Natural killer cell (primary cell): ENCODE data around the gene CTNNA3. TPM values are rescaled to one million over a fixed set of nuclear protein-coding genes. Genes with fewer than 3 reads are reported as not detected.

Experiments used
- ATAC-seq, 3 donors: fragments of 150-1000 bp in 2 of 3; fragments of 200-7000 bp in 1 of 3; cut with Tn5 transposase; 1 replicate in 1 of 3; 2 replicates in 2 of 3; pipeline ENCODE4 v1.10.0; 2021; ENCODE audit warnings: mild to moderate bottlenecking in 2 of 3, moderate library complexity in 2 of 3
- DNase-seq, 2 donors: peaks; one replicate each; pipeline versions ENCODE4 v3.0.0 to v3.0.0-alpha.2; 2013 to 2021; ENCODE audit warnings: mixed read lengths in 1 of 2
- H3K27ac ChIP-seq: one replicate; pipeline ENCODE4 v1.5.1; 2013; ENCODE audit warnings: mild to moderate bottlenecking, low read length
- H3K27me3 ChIP-seq: one replicate; pipeline ENCODE4 v1.6.1; 2013; ENCODE audit warnings: low read length; ENCODE audit not compliant: control insufficient read depth, insufficient read depth
- H3K36me3 ChIP-seq: one replicate; pipeline ENCODE4 v1.6.1; 2013; ENCODE audit warnings: low read length; ENCODE audit not compliant: control insufficient read depth, insufficient read depth
- H3K4me1 ChIP-seq: one replicate; pipeline ENCODE4 v1.6.1; 2013; ENCODE audit warnings: low read length; ENCODE audit not compliant: control insufficient read depth, insufficient read depth
- H3K4me3 ChIP-seq: one replicate; pipeline ENCODE4 v1.5.1; 2013; ENCODE audit warnings: low read length
- H3K9me3 ChIP-seq: one replicate; pipeline ENCODE4 v1.6.1; 2013; ENCODE audit warnings: low read length; ENCODE audit not compliant: control insufficient read depth, insufficient read depth
- H3K27ac Mint-ChIP-seq, 2 donors: one replicate each; pipeline ENCODE4 v1.8.0; 2022; ENCODE audit warnings: mild to moderate bottlenecking in 2 of 2, mixed read lengths in 2 of 2, moderate library complexity in 1 of 2
- H3K27me3 Mint-ChIP-seq, 2 donors: one replicate each; pipeline ENCODE4 v1.8.0; 2022; ENCODE audit warnings: low read depth in 2 of 2, mixed read lengths in 2 of 2
- H3K36me3 Mint-ChIP-seq: one replicate; pipeline ENCODE4 v1.8.0; 2022; ENCODE audit warnings: mixed read lengths
- H3K4me1 Mint-ChIP-seq, 2 donors: one replicate each; pipeline ENCODE4 v1.8.0; 2022; ENCODE audit warnings: mixed read lengths in 2 of 2
- H3K4me3 Mint-ChIP-seq: one replicate; pipeline ENCODE4 v1.8.0; 2022; ENCODE audit warnings: mild to moderate bottlenecking, moderate library complexity, mixed read lengths
- H3K9me3 Mint-ChIP-seq, 2 donors: one replicate each; pipeline ENCODE4 v1.8.0; 2022; ENCODE audit warnings: mixed read lengths in 2 of 2
- CTCF ChIP-seq: fragments of 200-600 bp; IDR thresholded peaks from one replicate; pipeline ENCODE4 v1.8.0; 2022; ENCODE audit warnings: antibody characterized with exemption
- WGBS: methylation state at CpG from one replicate; pipeline ENCODE4 v1.1.7; 2013; ENCODE audit warnings: missing lambda C conversion rate; ENCODE audit not compliant: insufficient coverage; 5-methylcytosine and 5-hydroxymethylcytosine counted together
- intact Hi-C: fragments of 100-400 bp; cut with micrococcal nuclease; formaldehyde crosslinking; loops from one replicate; pipeline ENCODE4 v1.14.2; 2022
- total RNA-seq, 4 donors: library from RNA; stranded (reverse); fragments of 120-200 nt in 1 of 4; gene quantifications; one replicate each; pipeline versions ENCODE4 v1.2.3 to v1.2.4, GENCODE V29; 2013 to 2022

The CTNNA3 gene
- total RNA-seq, 3 donors from 2014 or later (not counting 1 experiment from before 2014, with no cell fraction given): not detected

DNA sequence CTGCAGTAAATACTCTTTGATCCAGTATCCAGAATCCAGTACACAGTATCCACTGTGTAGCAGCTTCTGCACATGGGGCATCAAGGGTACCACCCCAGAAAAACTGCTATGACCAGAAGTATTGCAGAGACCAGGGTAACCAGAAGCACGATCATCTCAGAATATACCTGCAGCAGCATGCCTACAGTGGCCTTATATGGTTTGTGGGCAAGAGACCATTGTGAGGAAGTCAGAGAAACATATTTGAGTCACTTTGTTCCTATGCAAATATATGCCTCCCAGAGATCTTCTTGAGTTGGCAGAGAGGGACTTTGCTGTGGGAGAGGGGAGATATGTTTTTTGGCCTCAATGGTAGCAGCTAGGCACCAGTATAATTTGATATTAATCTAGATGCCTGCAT, 976.5 kb downstream of the CTNNA3 start:
- ATAC-seq (no peak), DNase-seq (no peak)
- Mint-ChIP-seq H3K9me3 (peaks cover 13 to 17% of the 10 kb centered on the region in 2 donors), H3K4me3 (no peak overlapping the region), H3K27me3 (no peaks in the 10 kb centered on the region), H3K27ac (no peak overlapping the region), H3K4me1 (no peaks in the 10 kb centered on the region), H3K36me3 (no peaks in the 10 kb centered on the region)
- no peak overlapping the region for H3K4me3 ChIP-seq
- no peaks in the 10 kb centered on the region for H3K27me3 ChIP-seq
- intact Hi-C loops: no loop called here
- no peaks in the 10 kb centered on the region for H3K36me3 ChIP-seq
- H3K4me1 ChIP-seq: no peaks in the 10 kb centered on the region
- TF ChIP-seq CTCF: no peak
- peaks cover 6% of the 10 kb centered on the region for H3K9me3 ChIP-seq
- 71% methylated on average over 1 of the region's 1 CpG for WGBS
- H3K27ac ChIP-seq: no peak overlapping the region

DNA sequence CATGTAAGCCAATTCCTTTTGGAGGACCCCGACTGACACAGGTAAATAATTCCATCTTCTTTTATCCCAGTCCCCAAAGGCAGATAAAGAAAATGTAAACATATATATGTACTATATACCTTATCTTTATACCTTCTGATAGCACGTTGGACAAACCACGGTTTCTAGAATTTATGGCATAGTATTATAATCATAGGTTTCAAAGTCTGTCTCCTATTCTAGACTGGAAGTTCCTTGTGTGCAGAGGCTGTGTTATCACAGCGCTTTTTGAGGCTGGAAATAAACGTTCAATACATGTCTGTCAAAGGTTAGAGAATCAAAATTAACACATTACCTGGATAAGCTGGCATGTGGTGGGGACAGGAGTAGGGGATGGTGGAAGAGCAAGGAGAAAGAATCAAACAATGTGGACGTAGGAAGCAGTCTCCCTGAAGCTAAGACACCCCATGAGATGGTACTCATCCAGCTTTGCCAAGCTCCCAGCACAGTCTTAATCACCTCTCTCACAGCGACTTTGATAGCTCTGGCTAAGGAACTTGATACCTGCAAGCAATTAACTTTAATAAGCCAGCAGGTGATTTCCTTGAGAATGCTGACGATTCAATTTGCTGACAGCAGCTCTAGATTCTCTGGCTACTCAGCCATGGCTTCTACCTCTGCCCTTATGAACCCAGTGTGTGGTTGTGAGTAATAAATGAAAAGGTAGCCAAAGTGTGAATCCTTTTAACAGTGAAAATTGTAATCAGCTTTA, 978.6 kb downstream of the CTNNA3 start:
- TF ChIP-seq CTCF: no peak
- Mint-ChIP-seq H3K4me1 (no peaks in the 10 kb centered on the region), H3K9me3 (peaks cover 17 to 20% of the 10 kb centered on the region in 2 donors), H3K4me3 (no peak overlapping the region), H3K27ac (no peak overlapping the region), H3K27me3 (no peaks in the 10 kb centered on the region), H3K36me3 (no peaks in the 10 kb centered on the region)
- DNase-seq (no peak), ATAC-seq (no peak)
- intact Hi-C loops: no loop called here
- Histone ChIP-seq H3K27ac (no peak overlapping the region), H3K4me1 (no peaks in the 10 kb centered on the region), H3K9me3 (peaks cover 6% of the 10 kb centered on the region), H3K36me3 (no peaks in the 10 kb centered on the region), H3K4me3 (no peak overlapping the region), H3K27me3 (no peaks in the 10 kb centered on the region)
- WGBS: 72% methylated on average over 4 of the region's 8 CpGs

DNA sequence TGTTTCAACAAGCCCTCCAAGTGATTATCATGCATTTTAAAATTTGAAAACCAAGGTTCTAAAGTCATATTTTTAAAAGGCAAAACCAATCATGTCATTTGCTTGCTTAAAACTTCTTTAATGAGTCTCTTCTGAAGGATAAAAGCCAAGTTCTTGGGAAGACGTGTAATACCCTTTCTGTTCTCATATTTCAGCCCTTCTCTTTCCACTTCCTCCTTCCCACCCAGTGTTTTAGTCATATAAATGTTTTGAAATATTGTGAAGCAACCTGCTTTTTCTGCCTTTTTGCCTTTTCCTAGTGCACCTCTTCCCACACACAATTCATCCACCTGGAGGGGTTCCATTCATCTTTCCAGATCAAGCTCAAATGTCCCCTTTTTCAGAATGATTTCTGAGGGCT, 981.3 kb downstream of the CTNNA3 start:
- intact Hi-C loops: no loop called here
- H3K4me3 Mint-ChIP-seq: no peak overlapping the region
- Histone ChIP-seq H3K9me3 (peaks cover 2% of the 10 kb centered on the region), H3K4me1 (no peaks in the 10 kb centered on the region), H3K36me3 (no peaks in the 10 kb centered on the region), H3K27me3 (no peaks in the 10 kb centered on the region), H3K4me3 (no peak overlapping the region), H3K27ac (no peak overlapping the region)
- no peaks in the 10 kb centered on the region for H3K27me3 Mint-ChIP-seq
- no peak overlapping the region for H3K27ac Mint-ChIP-seq
- DNase-seq (no peak), ATAC-seq (no peak)
- no peak for TF ChIP-seq CTCF
- 60% methylated on average over 1 of the region's 1 CpG for WGBS
- no peaks in the 10 kb centered on the region for H3K36me3 Mint-ChIP-seq
- H3K9me3 Mint-ChIP-seq: peaks cover 18 to 21% of the 10 kb centered on the region in 2 donors
- no peaks in the 10 kb centered on the region for H3K4me1 Mint-ChIP-seq

DNA sequence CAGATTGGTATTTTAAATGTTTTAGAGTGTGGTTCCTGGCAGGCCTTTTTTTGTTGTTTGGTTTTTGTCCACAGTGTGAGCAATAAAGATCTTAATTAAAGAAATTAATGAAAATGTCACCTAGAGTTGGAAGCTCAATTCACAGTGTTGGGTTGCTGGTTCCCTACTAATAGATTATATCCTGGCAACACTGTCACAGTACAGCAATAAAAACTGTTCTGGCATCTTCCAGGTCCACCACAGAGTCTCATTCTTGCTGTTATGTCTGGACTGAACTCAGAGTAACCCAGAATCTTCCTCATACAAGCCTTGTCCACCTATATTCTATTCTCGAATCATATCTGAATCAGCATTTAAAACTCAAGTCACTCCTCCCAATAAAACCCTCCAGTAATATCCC, 982.6 kb downstream of the CTNNA3 start:
- peaks cover 15 to 19% of the 10 kb centered on the region in 2 donors for H3K9me3 Mint-ChIP-seq
- Histone ChIP-seq H3K4me3 (no peak overlapping the region), H3K4me1 (no peaks in the 10 kb centered on the region), H3K27me3 (no peaks in the 10 kb centered on the region), H3K9me3 (peaks cover 2% of the 10 kb centered on the region), H3K27ac (no peak overlapping the region), H3K36me3 (no peaks in the 10 kb centered on the region)
- intact Hi-C loops: no loop called here
- H3K27me3 Mint-ChIP-seq: no peaks in the 10 kb centered on the region
- 80% methylated on average over 1 of the region's 1 CpG for WGBS
- H3K36me3 Mint-ChIP-seq: no peaks in the 10 kb centered on the region
- H3K4me3 Mint-ChIP-seq: no peak overlapping the region
- ATAC-seq (no peak), DNase-seq (no peak)
- TF ChIP-seq CTCF: no peak
- no peaks in the 10 kb centered on the region for H3K4me1 Mint-ChIP-seq
- H3K27ac Mint-ChIP-seq: no peak overlapping the region
